Small intestine (tissue), 7 donors: ENCODE data around the gene GLB1L3. TPM values are rescaled to one million over a fixed set of nuclear protein-coding genes. Genes with fewer than 3 reads are reported as not detected.

Source experiments
- DNase-seq, 2 donors: peaks; one replicate each; pipeline versions ENCODE4 v3.0.0 to v3.0.0-alpha.2; 2013
- FAIRE-seq: peaks from 2 replicates; lab custom pipeline; 2012; peaks lifted over from hg19 to GRCh38; lab: Jason Lieb, UNC
- H3K27ac ChIP-seq, 3 donors: one replicate each; pipeline ENCODE4 v1.5.1; 2013; ENCODE audit warnings: low read length in 2 of 3, mild to moderate bottlenecking in 2 of 3, control low read depth in 1 of 3, inconsistent platforms in 1 of 3, low read depth in 1 of 3, moderate library complexity in 1 of 3
- H3K27me3 ChIP-seq, 3 donors: one replicate each; pipeline ENCODE4 v1.6.1; 2013; ENCODE audit warnings: low read length in 3 of 3, inconsistent platforms in 1 of 3; ENCODE audit not compliant: control insufficient read depth in 3 of 3, insufficient read depth in 3 of 3
- H3K36me3 ChIP-seq, 3 donors: one replicate each; pipeline ENCODE4 v1.6.1; 2013; ENCODE audit warnings: low read length in 3 of 3, inconsistent platforms in 1 of 3, low read depth in 1 of 3, mild to moderate bottlenecking in 1 of 3, moderate library complexity in 1 of 3; ENCODE audit not compliant: control insufficient read depth in 3 of 3, insufficient read depth in 2 of 3
- H3K4me1 ChIP-seq, 3 donors: one replicate each; pipeline ENCODE4 v1.6.1; 2013; ENCODE audit warnings: low read length in 2 of 3, inconsistent platforms in 1 of 3, low read depth in 1 of 3, mild to moderate bottlenecking in 1 of 3, moderate library complexity in 1 of 3; ENCODE audit not compliant: control insufficient read depth in 3 of 3, insufficient read depth in 2 of 3
- H3K4me3 ChIP-seq, 3 donors: one replicate each; pipeline ENCODE4 v1.5.1; 2013; ENCODE audit warnings: low read length in 3 of 3, control low read depth in 1 of 3, inconsistent platforms in 1 of 3, low read depth in 1 of 3, mild to moderate bottlenecking in 1 of 3, moderate library complexity in 1 of 3
- H3K9me3 ChIP-seq, 2 donors: one replicate each; pipeline ENCODE4 v1.6.1; 2013; ENCODE audit warnings: low read depth in 1 of 2, low read length in 1 of 2; ENCODE audit not compliant: control insufficient read depth in 2 of 2, insufficient read depth in 1 of 2
- WGBS, 3 donors: extraction: QIAGEN DNeasy Blood & Tissue Kit; methylation state at CpG; one replicate each; pipeline ENCODE4 v1.1.7; 2013; 5-methylcytosine and 5-hydroxymethylcytosine counted together
- polyA plus RNA-seq, 4 donors: library from polyadenylated mRNA; stranded (reverse) in 3 of 4; unstranded in 1 of 4; fragments of 200-250 nt in 3 of 4; fragments of 120-200 nt in 1 of 4; gene quantifications; one replicate each; pipeline versions ENCODE4 v1.2.1 to v1.2.3, GENCODE V29; 2013
- donor health status: healthy with polysubstance abuse.
- donor health status: control.
- donor health status: control.
- donor health status: Bipolar disorder and iron deficiency.
- donor health status: healthy.

GLB1L3 gene
- polyA plus RNA-seq, 4 donors = 0.01 to 0.04 TPM; not detected in 2

DNA sequence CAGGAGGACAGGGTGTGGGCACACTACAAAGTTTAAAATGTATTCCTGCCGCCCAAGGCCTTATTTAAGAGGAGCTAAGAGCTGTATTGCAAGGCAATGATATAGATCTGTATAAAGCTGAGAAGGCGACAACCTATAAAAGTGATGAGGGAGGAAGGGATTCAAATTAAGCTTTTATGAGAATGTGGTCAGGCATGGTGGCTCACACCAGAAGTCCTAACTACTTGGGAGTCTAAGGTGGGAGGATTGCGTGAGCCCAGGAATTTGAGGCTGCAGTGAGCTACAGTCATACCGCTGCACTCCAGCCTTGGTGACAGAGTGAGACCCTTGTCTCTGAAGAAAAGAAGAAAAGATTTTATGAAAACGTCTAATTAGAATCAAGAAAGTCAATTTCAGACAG is 9.7 kb upstream of the GLB1L3 start:
- H3K4me1 ChIP-seq = no peaks in the 10 kb centered on the region
- no peak for FAIRE-seq
- DNase-seq = no peak
- H3K36me3 ChIP-seq = peaks cover 8 to 21% (median 16%) of the 10 kb centered on the region in 3 donors
- no peak overlapping the region for H3K27ac ChIP-seq
- no peaks in the 10 kb centered on the region for H3K9me3 ChIP-seq
- H3K27me3 ChIP-seq = peaks cover 0 to 12% (median under 1%) of the 10 kb centered on the region in 3 donors
- no peak overlapping the region for H3K4me3 ChIP-seq
- WGBS, 3 donors = 88 to 89% (median 88%) methylated on average over 5 of the region's 5 CpGs

- DNase-seq (no peak), FAIRE-seq (no peak)
- Histone ChIP-seq H3K27ac (no peak overlapping the region), H3K4me1 (no peaks in the 10 kb centered on the region), H3K4me3 (no peak overlapping the region), H3K9me3 (no peaks in the 10 kb centered on the region), H3K27me3 (peaks cover 0 to 16% (median 4%) of the 10 kb centered on the region in 3 donors), H3K36me3 (peaks cover 6 to 17% (median 16%) of the 10 kb centered on the region in 3 donors)
- 60 to 65% (median 61%) methylated on average over 3 of the region's 3 CpGs for WGBS, 3 donors
These were observed 9.3 kb upstream of the GLB1L3 start for GRCh38 chr11:134266841-134267251.

GRCh38 chr11:134267461-134267860 is 8.7 kb upstream of the GLB1L3 start:
- H3K27me3 ChIP-seq = peaks cover 0 to 22% (median 4%) of the 10 kb centered on the region in 3 donors
- DNase-seq = no peak
- 79 to 86% (median 82%) methylated on average over 5 of the region's 5 CpGs for WGBS, 3 donors
- no peak overlapping the region for H3K27ac ChIP-seq
- H3K9me3 ChIP-seq = no peaks in the 10 kb centered on the region
- H3K4me3 ChIP-seq = no peak overlapping the region
- peaks cover 6 to 11% (median 11%) of the 10 kb centered on the region in 3 donors for H3K36me3 ChIP-seq
- no peak for FAIRE-seq
- H3K4me1 ChIP-seq = no peaks in the 10 kb centered on the region

GRCh38 chr11:134267966-134268365 is 8.2 kb upstream of the GLB1L3 start:
- no peak for FAIRE-seq
- Histone ChIP-seq H3K36me3 (peaks cover 5 to 7% (median 6%) of the 10 kb centered on the region in 3 donors), H3K27ac (no peak overlapping the region), H3K4me3 (no peak overlapping the region), H3K27me3 (peaks cover 1 to 27% (median 6%) of the 10 kb centered on the region in 3 donors), H3K9me3 (no peaks in the 10 kb centered on the region), H3K4me1 (no peaks in the 10 kb centered on the region)
- DNase-seq = no peak
- WGBS, 3 donors = 85 to 94% (median 91%) methylated on average over 11 of the region's 11 CpGs

GRCh38 chr11:134270250-134270714 is 5.9 kb upstream of the GLB1L3 start:
- peaks cover 5 to 41% (median 11%) of the 10 kb centered on the region in 3 donors for H3K27me3 ChIP-seq
- H3K9me3 ChIP-seq = no peaks in the 10 kb centered on the region
- no peaks in the 10 kb centered on the region for H3K36me3 ChIP-seq
- no peak overlapping the region for H3K27ac ChIP-seq
- 22 to 38% (median 30%) methylated on average over 5 of the region's 5 CpGs for WGBS, 3 donors
- H3K4me3 ChIP-seq = no peak overlapping the region
- no peak for DNase-seq
- FAIRE-seq = no peak
- H3K4me1 ChIP-seq = no peaks in the 10 kb centered on the region

- Histone ChIP-seq H3K27me3 (peaks cover 7 to 55% (median 24%) of the 10 kb centered on the region in 3 donors), H3K4me1 (peaks cover 0 to 5% (median 0%) of the 10 kb centered on the region in 3 donors), H3K36me3 (no peaks in the 10 kb centered on the region), H3K9me3 (no peaks in the 10 kb centered on the region), H3K4me3 (no peak overlapping the region), H3K27ac (no peak overlapping the region)
- no peak for DNase-seq
- 72 to 92% (median 92%) methylated on average over 4 of the region's 4 CpGs for WGBS, 3 donors
- FAIRE-seq = no peak
These were observed 4.2 kb upstream of the GLB1L3 start for GRCh38 chr11:134271978-134272377.

DNA sequence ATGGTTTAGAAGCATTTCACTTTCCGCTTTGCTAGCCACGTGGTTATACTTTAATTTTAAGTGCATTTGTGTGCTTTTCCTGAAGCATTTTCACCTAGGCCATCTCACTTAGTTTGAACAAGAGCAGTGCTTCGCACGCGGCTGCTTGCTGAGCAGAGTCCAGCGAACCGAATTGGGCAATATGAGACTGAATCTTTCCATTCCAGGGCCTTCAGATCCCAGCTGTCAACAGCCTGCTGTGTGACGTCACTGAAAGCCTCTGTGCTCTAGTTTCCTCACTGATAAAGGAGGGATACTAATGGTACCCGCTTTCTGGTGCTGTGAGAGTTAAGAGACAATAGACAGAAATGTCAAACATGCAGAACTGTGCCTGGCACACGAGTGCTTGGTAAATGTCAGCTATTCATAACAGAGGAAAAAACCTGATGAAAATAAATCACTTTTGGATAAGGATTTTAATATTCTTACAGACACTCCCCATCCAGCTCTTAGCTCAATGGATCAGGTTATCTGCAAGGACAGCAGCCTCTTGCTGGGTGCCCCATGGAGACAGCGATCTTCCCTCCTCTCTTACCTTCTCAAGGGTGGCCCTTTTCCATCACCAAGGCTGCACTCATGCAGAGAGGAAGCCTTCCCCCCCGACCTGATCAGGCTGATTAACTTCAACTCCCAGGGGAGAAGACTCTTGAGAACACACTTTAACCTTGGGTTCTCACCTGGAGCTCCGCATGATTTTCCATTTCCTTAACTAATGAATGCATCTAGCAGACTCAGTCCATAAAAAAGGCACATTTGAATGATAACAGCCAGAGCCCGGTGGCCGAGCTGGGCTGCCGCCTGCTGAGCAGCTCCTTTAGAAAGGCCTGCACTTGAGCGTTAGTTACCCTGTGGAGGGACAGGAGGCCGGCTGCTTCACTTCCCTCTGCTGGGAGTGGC is 3.5 kb upstream of the GLB1L3 start:
- FAIRE-seq (no peak), DNase-seq (peak; percentile 10 to 69)
- H3K27me3 ChIP-seq = peaks cover 7 to 61% (median 30%) of the 10 kb centered on the region in 3 donors
- no peak overlapping the region for H3K27ac ChIP-seq
- peaks cover 0 to 5% (median 0%) of the 10 kb centered on the region in 3 donors for H3K4me1 ChIP-seq
- H3K36me3 ChIP-seq = no peaks in the 10 kb centered on the region
- H3K9me3 ChIP-seq = no peaks in the 10 kb centered on the region
- 22 to 31% (median 28%) methylated on average over 18 of the region's 18 CpGs for WGBS, 3 donors
- no peak overlapping the region for H3K4me3 ChIP-seq

DNA sequence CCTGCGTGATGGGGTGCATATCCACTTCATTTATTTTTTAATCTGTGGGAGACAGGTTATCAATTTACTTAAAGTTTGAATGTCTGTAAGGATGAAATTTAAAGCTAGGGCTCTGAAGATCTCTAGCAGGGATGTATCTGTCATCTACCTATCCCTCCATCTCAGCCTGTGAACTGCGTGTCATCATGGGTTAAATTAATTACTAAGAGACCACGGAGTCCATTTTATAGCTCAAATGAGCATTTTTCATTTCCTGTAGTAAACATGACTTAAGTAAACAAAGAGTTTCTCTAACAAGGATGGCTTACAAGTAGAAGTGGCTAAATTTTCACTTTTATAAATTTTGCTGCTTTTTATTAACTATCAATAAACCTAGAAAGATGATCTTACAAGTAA is 2.9 kb upstream of the GLB1L3 start:
- H3K4me1 ChIP-seq = peaks cover 0 to 5% (median 0%) of the 10 kb centered on the region in 3 donors
- H3K9me3 ChIP-seq = peaks cover 0 to 2% of the 10 kb centered on the region in 2 donors
- H3K4me3 ChIP-seq = no peak overlapping the region
- H3K27ac ChIP-seq = no peak overlapping the region
- DNase-seq (no peak), FAIRE-seq (no peak)
- 31 to 37% (median 34%) methylated on average over 3 of the region's 3 CpGs for WGBS, 3 donors
- H3K27me3 ChIP-seq = peaks cover 7 to 68% (median 33%) of the 10 kb centered on the region in 3 donors
- no peaks in the 10 kb centered on the region for H3K36me3 ChIP-seq
